Stimulated activated CD4-positive, alpha-beta T cell treated with anti-CD3 and anti-CD28 coated beads, Interleukin-2, amount 100 ng/mL, for 4 hours (primary cell): ENCODE results near the gene ATP2C2.
"Not testable (repeated sequence)": the region's sequence is repeated elsewhere in the genome, so short reads cannot be mapped to it uniquely, and the experiment has no call there.

ENCODE experiments used
- DNase-seq: peaks from one replicate; pipeline ENCODE4 v3.0.0-alpha.2; 2020; ENCODE audit warnings: low read depth

The ATP2C2 gene

GRCh38 chr16:84339766-84340165, 28.6 kb upstream of the ATP2C2 start:
- no peak for DNase-seq

GRCh38 chr16:84340325-84341040, 27.9 kb upstream of the ATP2C2 start:
- DNase-seq: no peak

- no peak for DNase-seq
Measured at GRCh38 chr16:84341528-84342295, 26.6 kb upstream of the ATP2C2 start.

GRCh38 chr16:84343800-84344199, 24.5 kb upstream of the ATP2C2 start:
- DNase-seq: not testable (repeated sequence)

GRCh38 chr16:84344781-84345180, 23.6 kb upstream of the ATP2C2 start:
- DNase-seq: no peak

- no peak for DNase-seq
Measured at GRCh38 chr16:84347161-84347560, 21.2 kb upstream of the ATP2C2 start.

DNA sequence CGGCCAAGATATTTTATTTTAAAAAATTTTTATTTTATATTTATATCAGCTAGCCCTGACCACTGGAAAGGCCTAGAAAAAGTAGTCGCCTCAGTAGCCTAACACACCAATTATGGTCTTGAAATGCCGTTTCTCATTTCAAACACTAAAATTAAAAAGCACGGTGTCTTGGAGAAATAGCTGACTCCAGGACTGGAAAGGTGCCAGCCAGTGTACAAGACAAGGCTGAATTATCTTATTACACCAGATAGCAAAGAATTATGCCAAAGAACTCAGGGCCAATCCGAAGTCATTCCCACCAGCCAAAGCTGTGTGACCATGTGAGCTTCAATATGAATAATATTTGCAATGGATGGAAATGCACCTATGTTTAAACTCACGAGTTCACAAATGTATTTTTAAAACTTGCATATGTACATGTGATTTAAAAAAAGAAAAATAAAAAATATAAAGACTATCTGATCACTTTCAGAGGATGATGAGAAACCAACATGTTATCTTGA, 19.9 kb upstream of the ATP2C2 start:
- no peak for DNase-seq

GRCh38 chr16:84349862-84350684, 18.3 kb upstream of the ATP2C2 start:
- no peak for DNase-seq

DNA sequence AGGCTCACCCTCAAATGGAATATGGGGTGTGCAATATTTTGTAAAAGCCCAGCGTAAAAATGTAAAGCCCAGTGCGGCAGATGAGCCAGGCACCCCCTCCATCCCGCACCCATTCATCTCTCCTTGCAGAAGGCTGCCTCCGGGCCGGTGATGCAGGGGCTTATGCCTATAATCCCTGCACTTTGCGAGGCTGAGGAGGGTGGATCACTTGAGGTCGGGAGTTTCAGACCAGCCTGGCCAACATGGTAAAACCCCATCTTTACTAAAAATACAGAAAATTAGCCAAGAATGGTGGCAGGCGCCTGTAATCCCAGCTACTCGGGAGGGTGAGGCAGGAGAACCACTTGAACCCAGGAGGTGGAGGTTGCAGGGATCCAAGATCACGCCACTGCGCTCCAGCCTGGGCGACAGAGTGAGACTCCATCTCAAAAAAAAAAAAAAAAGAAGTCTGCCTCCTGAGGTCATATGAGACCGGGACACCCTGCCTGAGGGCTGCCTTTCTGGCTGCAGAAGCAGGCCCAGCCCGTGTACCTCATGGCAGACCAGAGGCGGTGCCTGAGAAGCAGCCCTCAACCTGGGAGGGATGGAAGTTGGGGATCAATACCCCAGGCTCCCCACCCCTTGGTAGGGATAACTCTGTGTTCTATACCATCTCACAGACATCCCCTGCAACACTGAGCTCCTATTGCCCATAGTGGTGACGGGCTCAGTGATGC, 17.5 kb upstream of the ATP2C2 start:
- no peak for DNase-seq

GRCh38 chr16:84351630-84352029, 16.7 kb upstream of the ATP2C2 start:
- no peak for DNase-seq

- no peak for DNase-seq
Measured at GRCh38 chr16:84354306-84354705, 14.0 kb upstream of the ATP2C2 start.

DNA sequence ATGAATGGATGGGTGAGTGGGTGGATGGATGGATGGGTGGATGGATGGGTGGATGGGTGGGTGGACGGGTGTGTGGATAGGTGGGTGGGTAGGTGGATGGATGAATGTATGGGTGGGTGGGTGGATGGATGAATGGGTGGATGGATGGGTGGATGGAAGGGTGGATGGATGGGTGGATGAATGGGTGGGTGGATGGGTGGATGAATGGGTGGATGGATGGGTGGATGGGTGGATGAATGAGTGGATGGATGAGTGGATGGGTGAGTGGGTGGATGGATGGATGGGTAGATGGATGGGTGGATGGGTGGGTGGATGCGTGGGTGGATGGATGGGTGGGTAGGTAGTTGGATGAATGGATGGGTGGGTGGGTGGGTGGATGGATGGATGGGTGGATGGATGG, 13.2 kb upstream of the ATP2C2 start:
- DNase-seq: no peak

DNA sequence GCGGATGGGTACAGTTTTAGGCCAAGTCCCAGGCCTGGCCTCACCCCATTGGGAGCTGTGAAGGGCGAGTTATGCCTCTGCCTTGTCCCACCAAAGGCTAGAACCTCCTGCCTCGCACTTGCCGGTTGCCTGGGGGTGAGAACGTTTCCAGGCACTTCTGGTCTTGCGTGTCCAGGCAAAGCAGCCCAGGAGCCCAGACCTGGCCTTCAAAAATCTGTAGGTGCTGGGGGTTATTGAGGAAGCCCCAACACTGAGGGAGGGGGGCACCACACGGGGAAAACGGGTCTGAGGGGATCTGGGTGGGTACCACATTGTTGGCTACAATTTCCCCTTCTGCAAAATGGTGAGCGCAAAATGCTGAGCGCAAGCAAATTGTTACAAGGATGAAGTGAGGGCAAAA, 12.2 kb upstream of the ATP2C2 start:
- DNase-seq: no peak

DNA sequence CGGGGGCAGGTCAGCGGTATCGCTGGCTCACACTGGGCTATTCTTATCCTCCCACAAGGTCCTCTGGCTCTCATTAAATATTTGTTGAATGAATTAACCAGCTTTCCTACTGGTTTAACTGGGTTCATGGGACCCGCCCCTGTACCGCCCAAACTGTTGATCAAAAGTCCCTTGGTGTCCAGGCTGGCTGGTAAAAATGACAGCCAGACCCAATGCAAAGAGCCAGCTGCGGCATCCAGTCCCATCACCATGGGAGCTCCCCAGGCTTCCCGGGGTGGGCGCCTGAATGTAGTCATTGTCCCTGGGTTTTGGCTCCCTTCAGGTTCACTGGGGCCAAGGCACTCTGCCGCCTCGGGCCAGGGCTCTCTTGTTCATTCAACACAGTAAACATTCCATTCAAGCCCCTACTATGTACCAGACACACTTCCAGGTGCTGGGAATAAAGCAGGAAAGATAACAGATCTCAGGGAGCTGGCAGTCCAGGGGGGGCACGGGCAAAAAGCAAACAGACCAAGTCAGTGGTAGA, 11.7 kb upstream of the ATP2C2 start:
- DNase-seq: no peak

- DNase-seq: no peak
Measured at GRCh38 chr16:84357191-84357651, 11.1 kb upstream of the ATP2C2 start.

GRCh38 chr16:84358601-84359295, 9.6 kb upstream of the ATP2C2 start:
- no peak for DNase-seq

DNA sequence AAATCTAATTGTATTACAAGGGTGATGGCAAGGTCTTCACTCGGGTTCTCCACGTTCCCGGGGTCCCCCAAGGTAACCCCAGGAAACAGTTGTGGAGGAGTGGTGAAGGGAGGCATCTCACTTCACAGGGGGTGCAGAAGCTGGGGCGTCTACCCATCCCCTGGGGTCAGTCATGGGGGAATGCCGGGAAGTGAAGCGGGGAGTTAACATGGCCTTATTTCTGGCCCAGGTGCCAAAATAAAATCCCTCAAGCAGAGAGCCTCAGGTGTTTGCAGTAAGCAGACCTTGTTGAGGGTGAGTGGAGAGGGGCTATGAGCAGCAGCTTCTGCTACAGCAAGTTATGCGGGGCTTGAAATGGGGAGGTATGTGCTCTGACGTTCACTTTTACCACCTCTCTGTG, 9.0 kb upstream of the ATP2C2 start:
- DNase-seq: no peak

DNA sequence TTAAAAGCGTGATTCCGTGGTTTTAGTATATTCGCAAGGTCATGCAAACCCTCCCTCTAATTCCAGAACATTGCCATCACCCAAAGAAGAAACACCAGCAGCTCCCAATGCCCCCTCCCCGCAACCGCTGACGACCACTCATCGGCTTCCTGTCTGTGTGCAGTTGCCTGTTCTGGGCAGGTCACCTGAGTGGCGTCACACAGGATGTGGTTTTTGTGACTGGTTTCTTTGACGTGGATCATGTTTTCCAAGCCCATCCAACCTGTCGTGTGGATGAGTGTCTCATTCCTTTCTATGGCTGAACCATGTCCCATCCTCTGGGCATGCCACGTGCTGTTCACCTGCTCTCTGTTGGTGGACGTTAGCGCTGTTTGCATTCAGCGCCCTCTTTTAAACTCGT, 8.2 kb upstream of the ATP2C2 start:
- peak; percentile 7 for DNase-seq

DNA sequence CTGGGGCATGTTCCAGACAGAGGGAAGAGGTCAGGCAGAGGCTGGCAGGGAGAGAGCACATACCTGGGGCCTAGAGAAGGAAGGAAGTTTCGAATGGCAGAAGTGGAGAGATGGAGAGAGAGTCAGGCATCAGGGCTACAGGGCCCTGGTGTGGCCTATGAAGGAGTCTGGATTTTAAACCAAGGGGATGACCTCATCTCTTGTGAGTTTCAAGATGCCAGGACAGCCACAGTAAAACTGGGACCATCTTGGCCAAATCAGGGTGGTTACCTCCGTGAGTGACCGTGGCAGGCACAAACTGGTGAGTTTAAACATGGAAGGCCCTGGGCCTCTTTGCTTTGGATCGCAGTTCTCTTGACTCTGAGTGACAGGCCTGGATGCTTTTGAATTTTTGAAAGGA, 7.6 kb upstream of the ATP2C2 start:
- no peak for DNase-seq

DNA sequence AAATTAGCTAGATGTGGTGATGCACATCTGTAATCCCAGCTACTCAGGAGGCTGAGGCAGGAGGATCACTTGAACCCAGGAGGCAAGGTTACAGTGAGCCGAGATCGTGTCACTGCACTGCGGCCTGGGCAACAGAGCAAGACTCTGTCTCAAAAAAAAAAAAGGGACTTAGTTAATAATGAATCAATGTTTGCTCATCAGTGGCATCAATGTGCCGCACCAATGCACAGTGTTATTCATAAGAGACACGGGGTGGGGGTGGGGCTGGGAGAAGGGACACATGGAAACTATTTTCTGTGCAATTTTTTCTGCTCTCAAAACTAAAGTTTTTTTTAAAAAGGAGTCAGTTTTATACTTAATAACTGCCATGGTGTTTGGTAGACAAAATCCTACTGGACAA, 6.8 kb upstream of the ATP2C2 start:
- no peak for DNase-seq

- DNase-seq: no peak
Measured at GRCh38 chr16:84362471-84362941, 5.8 kb upstream of the ATP2C2 start.
